SK-N-MC (cell line): ENCODE measurements around the gene SSR4.

Source experiments
- EZH2 ChIP-seq: fragments of 200-600 bp; sonication (generic); IDR thresholded peaks from one replicate; pipeline ENCODE4 v1.6.1; 2017; ENCODE audit warnings: antibody characterized with exemption
- FOXP2 ChIP-seq: optimal IDR thresholded peaks from 2 replicates; pipeline ENCODE3; 2011; ENCODE audit warnings: mild to moderate bottlenecking, moderate library complexity; ENCODE audit not compliant: insufficient read depth; ENCODE audit errors: extremely low read length, control extremely low read depth
- POLR2AphosphoS5 ChIP-seq: IDR thresholded peaks from 2 replicates; pipeline ENCODE4 v1.6.1; 2012; ENCODE audit warnings: mild to moderate bottlenecking, low read depth, low read length, borderline replicate concordance

DNA sequence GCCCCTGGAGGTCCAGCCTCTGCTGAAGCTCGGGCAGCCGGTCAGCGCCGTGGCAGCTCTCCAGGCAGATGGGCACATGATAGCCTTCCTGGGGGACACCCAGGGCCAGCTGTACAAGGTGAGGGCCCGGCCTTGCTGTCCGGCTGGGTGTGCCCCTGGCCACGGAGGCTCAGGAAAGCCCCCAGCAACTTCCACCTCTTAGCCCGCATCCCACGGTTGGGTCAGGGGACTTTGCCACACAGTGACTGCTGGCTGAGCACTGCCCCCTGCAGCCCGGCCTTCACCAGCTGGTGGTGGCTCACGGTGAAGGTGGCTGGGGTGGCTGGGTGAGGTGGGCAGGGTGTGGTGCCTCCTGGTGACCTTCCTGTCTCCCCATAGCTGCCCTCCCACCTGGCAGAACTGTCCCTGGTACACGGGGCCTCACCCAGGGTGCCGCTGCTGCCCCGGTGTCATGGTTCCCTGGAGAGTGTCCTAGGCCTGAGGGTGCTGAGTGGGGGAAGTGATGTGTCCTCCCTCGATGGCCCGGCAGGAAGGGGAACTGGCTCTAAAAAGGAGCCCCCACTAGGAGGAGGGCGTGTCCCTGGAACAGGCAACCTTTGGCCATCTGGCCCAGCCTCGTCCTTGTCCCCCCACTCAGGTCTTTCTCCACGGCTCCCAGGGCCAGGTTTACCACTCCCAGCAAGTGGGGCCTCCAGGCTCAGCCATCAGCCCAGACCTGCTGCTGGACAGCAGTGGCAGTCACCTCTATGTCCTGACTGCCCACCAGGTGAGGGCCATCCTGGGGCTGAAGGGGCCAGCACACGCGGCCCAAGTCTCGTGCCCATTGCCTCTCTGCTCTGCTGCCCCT, 25.9 kb upstream of the SSR4 start:
- TF ChIP-seq POLR2AphosphoS5 (no peak), EZH2 (no peak), FOXP2 (no peak)
